Measurements from ENCODE around the gene TMEM135. TPM values are rescaled to one million over a fixed set of nuclear protein-coding genes. Genes with fewer than 3 reads are reported as not detected.

Gene TMEM135
- polyA plus RNA-seq, 1 of the 3 experiments (the other 2 are of a cell fraction), result 3.0 TPM

DNA sequence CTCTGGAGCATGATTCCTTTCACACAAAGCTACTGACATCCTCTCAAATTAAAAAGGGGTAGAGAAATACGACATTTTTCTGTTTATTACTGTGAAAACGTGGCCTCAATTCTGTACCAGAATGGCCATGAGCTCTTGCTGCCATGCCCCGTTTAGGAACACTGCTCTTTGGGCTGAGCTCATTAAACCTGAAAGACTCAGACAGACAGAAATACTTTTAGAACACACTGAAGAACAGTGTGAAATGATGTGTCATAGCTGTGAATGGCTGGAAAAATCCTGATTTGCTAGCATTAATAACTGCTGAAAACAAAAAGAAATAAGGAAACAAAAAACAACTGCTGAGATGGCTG lies 32.2 kb upstream of the TMEM135 start:
- no peak overlapping the region for H3K9ac ChIP-seq
- H3K27me3 ChIP-seq (ENCODE audit: insufficient read depth), result no peaks in the 10 kb centered on the region
- DNase-seq, result no peak
- no peaks in the 10 kb centered on the region for H3K9me3 ChIP-seq
- ChIA-PET CTCF (interaction anchor here (0.6 to 2.0 kb wide), 3 partner anchors 10 to 293 kb away, joined by 3 to 7 read pairs (median 4); no protein-coding TSS in a partner anchor), POLR2A (no interaction called here)
- H4K20me1 ChIP-seq (ENCODE audit: insufficient read depth), result no peaks in the 10 kb centered on the region
- no peaks in the 10 kb centered on the region for H3K9me2 ChIP-seq
- TF ChIP-seq JUND (IDR thresholded peaks at IDR 0.05) (no peak), SIN3A (IDR thresholded peaks at IDR 0.05; ENCODE audit: borderline replicate concordance, low read depth, low read length) (no peak), RFX5 (IDR thresholded peaks at IDR 0.05; ENCODE audit: low read length) (no peak), POLR2AphosphoS5 (IDR thresholded peaks at IDR 0.05; ENCODE audit: low read depth, low read length) (no peak), RXRA (IDR thresholded peaks at IDR 0.05; ENCODE audit: borderline replicate concordance, low read depth) (no peak), MEF2A (IDR thresholded peaks at IDR 0.05; ENCODE audit: borderline replicate concordance, low read depth) (no peak), GABPA (IDR thresholded peaks at IDR 0.05; ENCODE audit: low read depth) (no peak), RCOR1 (IDR thresholded peaks at IDR 0.05; ENCODE audit: low read length) (no peak)
- TF ChIP-seq, protein P1, sequence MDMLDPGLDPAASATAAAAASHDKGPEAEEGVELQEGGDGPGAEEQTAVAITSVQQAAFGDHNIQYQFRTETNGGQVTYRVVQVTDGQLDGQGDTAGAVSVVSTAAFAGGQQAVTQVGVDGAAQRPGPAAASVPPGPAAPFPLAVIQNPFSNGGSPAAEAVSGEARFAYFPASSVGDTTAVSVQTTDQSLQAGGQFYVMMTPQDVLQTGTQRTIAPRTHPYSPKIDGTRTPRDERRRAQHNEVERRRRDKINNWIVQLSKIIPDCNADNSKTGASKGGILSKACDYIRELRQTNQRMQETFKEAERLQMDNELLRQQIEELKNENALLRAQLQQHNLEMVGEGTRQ (IDR thresholded peaks at IDR 0.05; ENCODE audit: borderline replicate concordance, low read depth, low read length), result no peak
- TF ChIP-seq, protein P2, sequence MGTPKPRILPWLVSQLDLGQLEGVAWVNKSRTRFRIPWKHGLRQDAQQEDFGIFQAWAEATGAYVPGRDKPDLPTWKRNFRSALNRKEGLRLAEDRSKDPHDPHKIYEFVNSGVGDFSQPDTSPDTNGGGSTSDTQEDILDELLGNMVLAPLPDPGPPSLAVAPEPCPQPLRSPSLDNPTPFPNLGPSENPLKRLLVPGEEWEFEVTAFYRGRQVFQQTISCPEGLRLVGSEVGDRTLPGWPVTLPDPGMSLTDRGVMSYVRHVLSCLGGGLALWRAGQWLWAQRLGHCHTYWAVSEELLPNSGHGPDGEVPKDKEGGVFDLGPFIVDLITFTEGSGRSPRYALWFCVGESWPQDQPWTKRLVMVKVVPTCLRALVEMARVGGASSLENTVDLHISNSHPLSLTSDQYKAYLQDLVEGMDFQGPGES (IDR thresholded peaks at IDR 0.05; ENCODE audit: low read depth, low read length), result no peak
- TF ChIP-seq, protein P3, sequence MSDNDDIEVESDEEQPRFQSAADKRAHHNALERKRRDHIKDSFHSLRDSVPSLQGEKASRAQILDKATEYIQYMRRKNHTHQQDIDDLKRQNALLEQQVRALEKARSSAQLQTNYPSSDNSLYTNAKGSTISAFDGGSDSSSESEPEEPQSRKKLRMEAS (IDR thresholded peaks at IDR 0.05; ENCODE audit: low read depth), result no peak
- TF ChIP-seq, protein P4, sequence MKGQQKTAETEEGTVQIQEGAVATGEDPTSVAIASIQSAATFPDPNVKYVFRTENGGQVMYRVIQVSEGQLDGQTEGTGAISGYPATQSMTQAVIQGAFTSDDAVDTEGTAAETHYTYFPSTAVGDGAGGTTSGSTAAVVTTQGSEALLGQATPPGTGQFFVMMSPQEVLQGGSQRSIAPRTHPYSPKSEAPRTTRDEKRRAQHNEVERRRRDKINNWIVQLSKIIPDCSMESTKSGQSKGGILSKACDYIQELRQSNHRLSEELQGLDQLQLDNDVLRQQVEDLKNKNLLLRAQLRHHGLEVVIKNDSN (IDR thresholded peaks at IDR 0.05; ENCODE audit: borderline replicate concordance, low read depth), result no peak
- no peaks in the 10 kb centered on the region for H3K36me3 ChIP-seq (replicated peaks in 1 of 2; ENCODE audit: control insufficient read depth in 1 of 2, insufficient read depth in 2 of 2, low read length in 1 of 2)
- H3F3A ChIP-seq (replicated peaks; ENCODE audit: insufficient read depth), result no peaks in the 10 kb centered on the region
- H3K27ac ChIP-seq (ENCODE audit: low read depth in 2 of 2, low read length in 1 of 2), result no peak overlapping the region
- no peaks in the 10 kb centered on the region for H3K79me2 ChIP-seq (ENCODE audit: insufficient read depth)
- no peak overlapping the region for H3K4me2 ChIP-seq
- no peak overlapping the region for H3K4me3 ChIP-seq (ENCODE audit: low read depth in 2 of 2, low read length in 1 of 2)
- no peaks in the 10 kb centered on the region for H3K4me1 ChIP-seq (ENCODE audit: control insufficient read depth in 1 of 2, insufficient read depth in 2 of 2, low read depth in 1 of 2, low read length in 1 of 2)
- H2AFZ ChIP-seq (ENCODE audit: low read depth), result no peak overlapping the region
- 37% methylated on average over 3 of the region's 3 CpGs for WGBS (ENCODE audit: low lambda C conversion rate)

DNA sequence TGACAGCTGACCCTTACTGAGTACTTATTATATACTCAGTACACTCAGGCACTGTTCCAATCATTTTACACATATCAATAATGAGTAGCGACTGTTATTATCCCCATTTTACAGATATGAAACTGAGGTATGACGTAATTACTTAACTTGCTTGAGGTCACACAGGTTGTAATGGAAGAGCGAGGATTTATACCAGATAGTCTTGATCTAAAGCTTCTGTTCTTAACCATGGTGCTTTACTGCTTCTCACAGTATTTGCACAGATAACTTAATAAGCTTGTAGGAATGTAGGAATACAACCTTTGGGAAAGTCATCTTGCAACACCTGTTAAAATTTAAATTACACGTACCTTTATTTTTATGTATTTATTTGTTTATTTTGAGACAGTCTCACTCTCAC lies 31.7 kb upstream of the TMEM135 start:
- TF ChIP-seq RCOR1 (IDR thresholded peaks at IDR 0.05; ENCODE audit: low read length) (no peak), MEF2A (IDR thresholded peaks at IDR 0.05; ENCODE audit: borderline replicate concordance, low read depth) (no peak), GATA2 (CRISPR knock-in tag; IDR thresholded peaks at IDR 0.05) (no peak), CHD2 (IDR thresholded peaks at IDR 0.05; ENCODE audit: low read length, partially characterized antibody) (no peak), YY1 (IDR thresholded peaks at IDR 0.05; ENCODE audit: low read depth) (no peak)
- TF ChIP-seq, protein P1 (IDR thresholded peaks at IDR 0.05; ENCODE audit: borderline replicate concordance, low read depth, low read length), result no peak
- ChIA-PET POLR2A (no interaction called here), CTCF (interaction anchor here (0.6 to 2.0 kb wide), 3 partner anchors 11 to 292 kb away, joined by 3 to 7 read pairs (median 4); no protein-coding TSS in a partner anchor)
- H3K27ac ChIP-seq (ENCODE audit: low read depth in 2 of 2, low read length in 1 of 2), result no peak overlapping the region
- no peaks in the 10 kb centered on the region for H3K79me2 ChIP-seq (ENCODE audit: insufficient read depth)
- H3K27me3 ChIP-seq (ENCODE audit: insufficient read depth), result no peaks in the 10 kb centered on the region
- no peak for DNase-seq
- no peaks in the 10 kb centered on the region for H3K9me2 ChIP-seq
- H2AFZ ChIP-seq (ENCODE audit: low read depth), result no peak overlapping the region
- no peaks in the 10 kb centered on the region for H3K36me3 ChIP-seq (replicated peaks in 1 of 2; ENCODE audit: control insufficient read depth in 1 of 2, insufficient read depth in 2 of 2, low read length in 1 of 2)
- H3K4me3 ChIP-seq (ENCODE audit: low read depth in 2 of 2, low read length in 1 of 2), result no peak overlapping the region
- no peaks in the 10 kb centered on the region for H4K20me1 ChIP-seq (ENCODE audit: insufficient read depth)
- no peak overlapping the region for H3K4me2 ChIP-seq
- no peak overlapping the region for H3K9ac ChIP-seq
- H3K4me1 ChIP-seq (ENCODE audit: control insufficient read depth in 1 of 2, insufficient read depth in 2 of 2, low read depth in 1 of 2, low read length in 1 of 2), result no peaks in the 10 kb centered on the region
- WGBS (ENCODE audit: low lambda C conversion rate), result 86% methylated on average over 4 of the region's 4 CpGs
- no peaks in the 10 kb centered on the region for H3F3A ChIP-seq (replicated peaks; ENCODE audit: insufficient read depth)
- H3K9me3 ChIP-seq, result no peaks in the 10 kb centered on the region

All from SK-N-SH (cell line).